ENCODE results near the gene MBTPS1.

The MBTPS1 gene

DNA sequence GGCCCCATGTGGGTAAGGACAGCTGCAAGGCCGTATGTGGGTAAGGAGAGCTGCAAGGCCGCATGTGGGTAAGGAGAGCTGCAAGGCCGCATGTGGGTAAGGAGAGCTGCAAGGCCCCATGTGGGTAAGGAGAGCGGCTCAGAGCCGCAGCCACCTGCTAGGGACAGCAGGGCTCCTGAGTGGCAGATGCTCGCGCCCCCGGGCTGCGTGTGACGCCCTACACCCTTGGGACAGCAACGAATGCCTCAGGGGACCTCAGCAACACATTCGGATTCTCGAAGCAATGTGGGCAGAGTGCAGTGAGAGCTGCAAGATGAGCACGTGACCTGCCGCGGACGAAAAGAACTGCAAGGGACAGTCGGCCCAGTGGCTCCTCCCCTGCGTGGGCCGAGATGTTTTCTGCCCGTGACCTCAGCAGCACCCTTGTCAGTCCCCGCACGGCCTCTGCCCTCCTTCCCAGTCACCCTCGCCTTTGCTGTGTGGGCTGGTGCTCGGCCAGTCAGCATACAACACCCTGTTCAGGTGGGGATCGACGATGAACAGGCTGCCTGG is 64.6 kb downstream of the MBTPS1 start:
- H3K4me1 ChIP-seq (ENCODE audit: low read depth, poor library complexity, severe bottlenecking): no peaks in the 10 kb centered on the region
- no peak overlapping the region for H3K4me3 ChIP-seq (IDR thresholded peaks at IDR 0.05; ENCODE audit: insufficient read depth, low read depth, low read length)
- H3K4me2 ChIP-seq: no peak overlapping the region
- H3K27ac ChIP-seq: no peak overlapping the region
- TF ChIP-seq, protein P1, sequence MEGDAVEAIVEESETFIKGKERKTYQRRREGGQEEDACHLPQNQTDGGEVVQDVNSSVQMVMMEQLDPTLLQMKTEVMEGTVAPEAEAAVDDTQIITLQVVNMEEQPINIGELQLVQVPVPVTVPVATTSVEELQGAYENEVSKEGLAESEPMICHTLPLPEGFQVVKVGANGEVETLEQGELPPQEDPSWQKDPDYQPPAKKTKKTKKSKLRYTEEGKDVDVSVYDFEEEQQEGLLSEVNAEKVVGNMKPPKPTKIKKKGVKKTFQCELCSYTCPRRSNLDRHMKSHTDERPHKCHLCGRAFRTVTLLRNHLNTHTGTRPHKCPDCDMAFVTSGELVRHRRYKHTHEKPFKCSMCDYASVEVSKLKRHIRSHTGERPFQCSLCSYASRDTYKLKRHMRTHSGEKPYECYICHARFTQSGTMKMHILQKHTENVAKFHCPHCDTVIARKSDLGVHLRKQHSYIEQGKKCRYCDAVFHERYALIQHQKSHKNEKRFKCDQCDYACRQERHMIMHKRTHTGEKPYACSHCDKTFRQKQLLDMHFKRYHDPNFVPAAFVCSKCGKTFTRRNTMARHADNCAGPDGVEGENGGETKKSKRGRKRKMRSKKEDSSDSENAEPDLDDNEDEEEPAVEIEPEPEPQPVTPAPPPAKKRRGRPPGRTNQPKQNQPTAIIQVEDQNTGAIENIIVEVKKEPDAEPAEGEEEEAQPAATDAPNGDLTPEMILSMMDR (conservative IDR thresholded peaks at IDR 0.05; ENCODE audit: low read depth, low read length): no peak
- H4K20me1 ChIP-seq (ENCODE audit: insufficient read depth): no peaks in the 10 kb centered on the region
- H3K27me3 ChIP-seq (ENCODE audit: insufficient read depth, low read depth): no peaks in the 10 kb centered on the region
- H3K79me2 ChIP-seq (ENCODE audit: insufficient read depth, low read depth): no peaks in the 10 kb centered on the region
- no peaks in the 10 kb centered on the region; the same call in 1 of the 2 replicates for H3K36me3 ChIP-seq (ENCODE audit: insufficient read depth)
- no peak overlapping the region for H3K9ac ChIP-seq
- no peak overlapping the region for H2AFZ ChIP-seq (ENCODE audit: low read depth)

DNA sequence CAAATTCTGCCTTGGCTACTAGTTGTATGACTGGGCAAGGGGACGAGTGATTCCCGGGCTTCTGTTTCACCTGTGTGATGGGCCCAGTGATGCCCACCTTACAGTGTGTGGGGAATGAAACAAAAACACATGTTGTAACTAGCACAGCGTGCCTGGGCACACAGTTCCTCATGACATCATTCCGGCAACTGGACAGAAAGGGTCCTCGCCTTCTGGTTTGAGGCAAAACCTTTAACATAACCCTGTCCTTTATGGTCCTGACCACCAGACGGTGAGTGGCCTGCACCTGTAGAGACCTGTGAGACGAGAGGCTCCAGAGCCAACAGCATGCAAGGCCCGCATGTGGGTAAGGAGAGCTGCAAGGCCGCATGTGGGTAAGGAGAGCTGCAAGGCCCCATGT is 66.4 kb downstream of the MBTPS1 start:
- no peak overlapping the region for H3K4me2 ChIP-seq
- H3K36me3 ChIP-seq (ENCODE audit: insufficient read depth): no peaks in the 10 kb centered on the region; the same call in 1 of the 2 replicates
- H3K9ac ChIP-seq: no peak overlapping the region
- no peaks in the 10 kb centered on the region for H3K79me2 ChIP-seq (ENCODE audit: insufficient read depth, low read depth)
- H4K20me1 ChIP-seq (ENCODE audit: insufficient read depth): no peaks in the 10 kb centered on the region
- H3K4me1 ChIP-seq (ENCODE audit: low read depth, poor library complexity, severe bottlenecking): no peaks in the 10 kb centered on the region
- TF ChIP-seq, protein P1 (conservative IDR thresholded peaks at IDR 0.05; ENCODE audit: low read depth, low read length): no peak
- no peak overlapping the region for H3K4me3 ChIP-seq (IDR thresholded peaks at IDR 0.05; ENCODE audit: insufficient read depth, low read depth, low read length)
- no peaks in the 10 kb centered on the region for H3K27me3 ChIP-seq (ENCODE audit: insufficient read depth, low read depth)
- H2AFZ ChIP-seq (ENCODE audit: low read depth): no peak overlapping the region
- no peak overlapping the region for H3K27ac ChIP-seq

DNA sequence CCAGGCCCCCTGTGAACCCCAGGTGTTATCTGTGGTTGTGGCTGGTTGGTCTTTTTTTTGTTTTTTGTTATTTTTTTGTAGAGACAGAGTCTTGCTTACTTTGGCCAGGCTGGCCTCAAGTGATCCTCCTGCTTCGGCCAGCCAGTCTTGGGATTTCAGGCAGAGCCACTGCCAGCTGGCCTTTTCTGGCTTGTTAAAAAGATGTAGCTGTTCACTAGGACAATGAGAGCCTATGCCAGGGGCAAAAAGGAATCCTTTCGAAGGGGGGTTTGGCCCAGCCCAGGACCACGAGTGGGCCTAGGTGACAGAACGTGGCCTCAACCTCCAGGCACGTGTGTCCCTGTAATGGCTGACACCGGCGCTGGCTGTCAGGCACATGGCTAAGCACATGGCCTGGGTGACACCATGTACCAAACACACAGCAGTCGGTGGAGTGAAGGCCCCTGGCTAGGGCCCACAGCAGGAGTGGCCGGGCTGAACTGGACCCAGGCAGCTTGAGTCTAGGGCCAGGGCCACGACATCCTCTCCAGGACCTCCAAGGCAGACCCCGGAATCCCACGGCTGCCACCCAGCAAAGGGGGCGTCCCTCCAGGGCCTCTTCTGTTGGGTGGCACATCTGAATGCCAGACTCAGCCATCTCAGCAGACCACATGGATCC is 67.2 kb downstream of the MBTPS1 start:
- Histone ChIP-seq H2AFZ (ENCODE audit: low read depth) (no peak overlapping the region), H3K4me3 (IDR thresholded peaks at IDR 0.05; ENCODE audit: insufficient read depth, low read depth, low read length) (no peak overlapping the region), H3K4me1 (ENCODE audit: low read depth, poor library complexity, severe bottlenecking) (no peaks in the 10 kb centered on the region), H3K27ac (no peak overlapping the region), H3K36me3 (ENCODE audit: insufficient read depth) (no peaks in the 10 kb centered on the region), H3K79me2 (ENCODE audit: insufficient read depth, low read depth) (no peaks in the 10 kb centered on the region), H3K9ac (no peak overlapping the region), H4K20me1 (ENCODE audit: insufficient read depth) (no peaks in the 10 kb centered on the region), H3K4me2 (no peak overlapping the region), H3K27me3 (ENCODE audit: insufficient read depth, low read depth) (peaks cover 3% of the 10 kb centered on the region; the same call in 1 of the 2 replicates)
- TF ChIP-seq, protein P1 (conservative IDR thresholded peaks at IDR 0.05; ENCODE audit: low read depth, low read length): no peak

DNA sequence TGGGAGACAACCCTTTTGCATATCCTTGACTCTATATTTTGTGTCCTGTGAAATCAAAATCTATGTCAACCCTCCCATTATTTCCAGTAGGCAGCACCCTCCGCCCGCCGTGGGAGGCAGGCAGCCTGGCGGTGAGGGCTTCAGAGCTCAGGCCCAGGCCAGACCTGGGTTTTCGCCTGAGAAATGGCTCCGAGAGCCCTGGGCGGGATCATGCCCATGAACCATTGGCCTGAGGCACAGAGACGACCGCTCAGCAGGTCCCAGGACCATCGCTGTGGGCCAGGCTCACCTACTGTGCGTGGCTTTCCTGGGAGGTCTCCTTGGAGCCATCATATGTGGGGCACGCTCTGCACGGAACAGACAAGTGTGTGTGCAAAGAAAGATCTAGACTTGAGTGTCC is 67.9 kb downstream of the MBTPS1 start:
- Histone ChIP-seq H3K79me2 (ENCODE audit: insufficient read depth, low read depth) (no peaks in the 10 kb centered on the region), H3K27me3 (ENCODE audit: insufficient read depth, low read depth) (peaks cover 10% of the 10 kb centered on the region; the same call in 1 of the 2 replicates), H3K4me3 (IDR thresholded peaks at IDR 0.05; ENCODE audit: insufficient read depth, low read depth, low read length) (no peak overlapping the region), H3K36me3 (ENCODE audit: insufficient read depth) (no peaks in the 10 kb centered on the region), H3K4me1 (ENCODE audit: low read depth, poor library complexity, severe bottlenecking) (no peaks in the 10 kb centered on the region), H3K4me2 (no peak overlapping the region), H4K20me1 (ENCODE audit: insufficient read depth) (no peaks in the 10 kb centered on the region), H2AFZ (ENCODE audit: low read depth) (no peak overlapping the region), H3K9ac (no peak overlapping the region), H3K27ac (no peak overlapping the region)
- TF ChIP-seq, protein P1 (conservative IDR thresholded peaks at IDR 0.05; ENCODE audit: low read depth, low read length): no peak

Measured in KMS-11 (cell line).